Natural killer cell treated with Interleukin-12 subunit alpha and Interleukin-12 subunit beta and Interleukin-15 and Interleukin-18, amount 100 ng/mL, for 72 hours (primary cell): Measurements from ENCODE around the gene SYNGR2. TPM values are rescaled to one million over a fixed set of nuclear protein-coding genes. Genes with fewer than 3 reads are reported as not detected.

ENCODE experiments used
- ATAC-seq, 2 donors: fragments of 150-1000 bp; cut with Tn5 transposase in 1 of 2; sonication (Bioruptor Pico), chemical (Tn5 transposase) in 1 of 2; 2 replicates each; pipeline ENCODE4 v1.10.0; 2021
- DNase-seq: peaks from one replicate; pipeline ENCODE4 v3.0.0; 2022; ENCODE audit warnings: low spot score
- H3K27ac Mint-ChIP-seq, 2 donors: 1 replicate in 1 of 2; 2 replicates in 1 of 2; pipeline ENCODE4 v1.8.0; 2022; ENCODE audit warnings: mixed read lengths in 2 of 2, mild to moderate bottlenecking in 1 of 2, moderate library complexity in 1 of 2
- H3K27me3 Mint-ChIP-seq, 2 donors: 1 replicate in 1 of 2; 2 replicates in 1 of 2; pipeline ENCODE4 v1.8.0; 2022; ENCODE audit warnings: mixed read lengths in 2 of 2
- H3K36me3 Mint-ChIP-seq: one replicate; pipeline ENCODE4 v1.8.0; 2022; ENCODE audit warnings: mixed read lengths
- H3K4me1 Mint-ChIP-seq, 2 donors: 1 replicate in 1 of 2; 2 replicates in 1 of 2; pipeline ENCODE4 v1.8.0; 2022; ENCODE audit warnings: low read depth in 2 of 2, mixed read lengths in 2 of 2, mild to moderate bottlenecking in 1 of 2
- H3K4me3 Mint-ChIP-seq: one replicate; pipeline ENCODE4 v1.8.0; 2022; ENCODE audit warnings: mixed read lengths
- H3K9me3 Mint-ChIP-seq: 2 replicates; pipeline ENCODE4 v1.8.0; 2022; ENCODE audit warnings: mixed read lengths
- total RNA-seq, 2 donors: library from RNA; stranded (reverse); gene quantifications; one replicate each; pipeline ENCODE4 v1.2.3, GENCODE V29; 2022

SYNGR2 gene
- 100 to 1,000 TPM in 1 of 2 donors, 10 to 100 TPM in 1; 84.9 to 120 TPM for total RNA-seq

DNA sequence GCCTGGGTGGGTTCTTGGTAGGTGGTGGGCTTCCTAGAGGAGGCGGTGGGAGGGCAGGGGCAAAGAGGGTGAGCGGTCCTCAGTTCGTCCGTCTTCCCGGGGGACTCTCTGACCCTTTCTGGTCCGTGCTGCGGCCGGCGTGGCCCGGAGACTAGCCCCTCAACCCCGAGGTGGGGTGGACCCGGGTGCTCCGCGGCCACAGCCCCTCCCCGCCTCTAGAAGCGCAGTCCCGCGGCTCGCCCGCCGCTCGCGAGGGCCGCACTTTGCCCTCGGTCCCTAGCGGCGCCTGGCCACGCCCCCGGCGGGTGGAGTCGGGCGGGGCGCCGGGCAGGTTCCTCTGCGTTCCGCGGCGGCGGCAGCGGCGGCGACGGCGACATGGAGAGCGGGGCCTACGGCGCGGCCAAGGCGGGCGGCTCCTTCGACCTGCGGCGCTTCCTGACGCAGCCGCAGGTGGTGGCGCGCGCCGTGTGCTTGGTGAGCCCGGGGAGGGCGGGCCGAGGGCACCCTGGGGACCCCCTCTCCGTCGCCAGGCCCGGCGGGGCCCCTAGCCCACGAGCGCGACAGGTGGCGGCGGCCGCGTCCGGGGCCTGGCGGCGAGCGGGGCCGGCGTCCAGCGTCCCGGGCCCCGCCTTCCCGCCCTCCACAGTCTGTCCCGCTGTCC lies at the start of gene SYNGR2:
Gene SYNGR2 (plus strand): TSS at position 340 of the 661 bp plus-strand sequence. CDS start 36 bp downstream, at position 376.
- H3K4me1 Mint-ChIP-seq: peaks cover 27 to 28% of the 10 kb centered on the region in 2 donors
- H3K27ac Mint-ChIP-seq: peak within 1 kb of the TSS in 1 of 2 donors; percentile 63
- H3K4me3 Mint-ChIP-seq: peak within 1 kb of the TSS; percentile 53
- no peaks in the 10 kb centered on the region for H3K9me3 Mint-ChIP-seq
- DNase-seq (peak; percentile 91), ATAC-seq (peak; percentile 91 to 94)
- H3K27me3 Mint-ChIP-seq: no peaks in the 10 kb centered on the region
- no peaks in the 10 kb centered on the region for H3K36me3 Mint-ChIP-seq

GRCh38 chr17:78118801-78119241 lies 49.6 kb upstream of the SYNGR2 start:
- H3K27ac Mint-ChIP-seq: no peak overlapping the region

DNA sequence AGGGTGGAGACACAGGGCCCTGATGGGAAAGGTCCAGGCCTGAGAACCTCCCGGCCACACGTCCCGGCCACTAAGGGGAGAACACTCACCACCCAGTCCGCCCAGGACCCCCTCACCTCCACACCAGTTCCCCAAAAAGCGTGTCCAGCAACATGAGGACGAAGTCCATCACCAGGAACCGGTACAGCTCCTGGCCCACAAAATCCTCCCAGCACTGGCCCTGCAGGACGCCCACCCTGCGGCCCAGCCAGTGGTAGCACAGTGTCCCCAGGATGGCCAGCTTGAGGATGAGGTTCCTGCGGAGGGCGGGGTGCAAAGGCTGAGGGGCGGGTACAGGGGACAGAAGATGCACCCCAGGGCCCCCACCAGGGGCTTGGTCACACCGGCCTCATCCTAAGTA lies 47.8 kb upstream of the SYNGR2 start:
- Mint-ChIP-seq H3K27ac (peak overlapping the region; percentile 83 to 89), H3K4me3 (peak overlapping the region; percentile 88), H3K9me3 (no peaks in the 10 kb centered on the region), H3K4me1 (peaks cover 34 to 50% of the 10 kb centered on the region in 2 donors), H3K27me3 (no peaks in the 10 kb centered on the region), H3K36me3 (peaks cover 7% of the 10 kb centered on the region)
- no peak for DNase-seq
- ATAC-seq: no peak

More at GRCh38 chr17:78118801-78119241, 49.6 kb upstream of the SYNGR2 start:
- no peaks in the 10 kb centered on the region for H3K27me3 Mint-ChIP-seq
- peaks cover 43 to 53% of the 10 kb centered on the region in 2 donors for H3K4me1 Mint-ChIP-seq
- H3K4me3 Mint-ChIP-seq: no peak overlapping the region
- DNase-seq (no peak), ATAC-seq (no peak)
- no peaks in the 10 kb centered on the region for H3K9me3 Mint-ChIP-seq
- H3K36me3 Mint-ChIP-seq: peaks cover 5% of the 10 kb centered on the region

DNA sequence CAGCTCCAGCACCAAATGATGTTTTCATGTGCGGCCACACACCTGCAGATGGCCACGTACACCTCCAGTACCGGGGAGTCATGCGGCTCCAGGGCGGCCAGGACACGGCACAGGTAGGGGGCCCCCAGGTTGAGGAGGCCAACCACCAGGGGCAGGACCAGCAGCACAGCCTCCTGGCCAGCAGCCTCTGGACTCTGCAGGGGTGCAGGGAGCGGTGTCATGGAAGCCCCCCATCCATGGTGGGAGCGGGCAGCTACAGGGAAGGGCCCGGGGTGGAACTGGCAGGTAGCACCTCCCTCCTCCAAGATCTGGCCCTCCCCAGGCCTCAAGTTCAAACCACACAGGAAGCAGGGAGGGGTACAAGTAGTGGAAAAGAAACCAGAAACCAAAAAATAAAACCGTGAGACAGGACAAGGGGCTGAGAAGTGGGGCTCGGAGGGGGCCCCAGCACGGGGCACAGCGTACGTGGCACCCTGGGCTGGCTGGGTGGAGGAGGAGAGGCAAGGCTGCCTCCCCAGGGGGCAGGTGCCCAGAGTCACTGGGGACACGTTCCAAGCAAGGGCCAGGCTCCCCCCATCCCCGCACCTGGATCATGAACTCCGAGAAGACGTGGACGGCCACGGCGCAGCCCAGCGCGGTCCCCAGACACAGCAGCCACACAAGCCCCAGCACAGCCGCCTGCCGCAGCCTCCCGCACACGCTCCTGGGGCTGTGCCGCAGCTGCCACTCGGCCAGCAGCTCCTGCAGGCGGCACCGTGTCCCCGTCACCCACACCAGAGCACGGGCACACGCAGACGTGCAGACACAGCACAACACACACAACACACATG lies 47.2 kb upstream of the SYNGR2 start:
- Mint-ChIP-seq H3K36me3 (peaks cover 7% of the 10 kb centered on the region), H3K4me1 (peaks cover 34 to 50% of the 10 kb centered on the region in 2 donors), H3K4me3 (peak overlapping the region; percentile 88), H3K9me3 (no peaks in the 10 kb centered on the region), H3K27ac (peak overlapping the region; percentile 83 to 89), H3K27me3 (no peaks in the 10 kb centered on the region)
- ATAC-seq (peak; percentile 57 to 66), DNase-seq (no peak)

- H3K27ac Mint-ChIP-seq: peak overlapping the region; percentile 83 to 89
- no peaks in the 10 kb centered on the region for H3K27me3 Mint-ChIP-seq
- peaks cover 34 to 50% of the 10 kb centered on the region in 2 donors for H3K4me1 Mint-ChIP-seq
- peak overlapping the region; percentile 88 for H3K4me3 Mint-ChIP-seq
- peaks cover 7% of the 10 kb centered on the region for H3K36me3 Mint-ChIP-seq
- ATAC-seq (peak; percentile 1 to 2), DNase-seq (no peak)
- H3K9me3 Mint-ChIP-seq: no peaks in the 10 kb centered on the region
These were observed 46.6 kb upstream of the SYNGR2 start for GRCh38 chr17:78121801-78122215.

GRCh38 chr17:78122216-78122930 lies 46.0 kb upstream of the SYNGR2 start:
- Mint-ChIP-seq H3K4me1 (peaks cover 39 to 51% of the 10 kb centered on the region in 2 donors), H3K36me3 (peaks cover 7% of the 10 kb centered on the region), H3K27ac (peak overlapping the region; percentile 83 to 89), H3K27me3 (no peaks in the 10 kb centered on the region), H3K9me3 (no peaks in the 10 kb centered on the region), H3K4me3 (peak overlapping the region; percentile 88)
- no peak for DNase-seq
- peak in 1 of 2 donors; percentile 14 for ATAC-seq

DNA sequence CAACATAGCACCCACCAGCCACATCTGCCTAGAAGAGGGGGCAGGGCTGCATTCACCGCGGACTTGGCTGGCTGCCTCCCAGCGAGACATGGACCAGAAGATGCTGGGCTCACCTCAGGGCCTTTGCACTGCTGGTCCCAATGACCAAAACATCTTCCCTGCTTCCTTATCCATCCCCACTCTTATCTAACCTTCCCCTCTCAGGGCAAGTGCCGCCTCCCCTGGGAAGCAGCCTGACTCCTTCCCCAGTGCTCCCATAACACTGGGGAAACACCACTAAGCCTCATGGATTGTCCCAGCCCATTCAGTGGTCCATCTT lies 45.5 kb upstream of the SYNGR2 start:
- Mint-ChIP-seq H3K4me1 (peaks cover 39 to 47% of the 10 kb centered on the region in 2 donors), H3K27ac (peak overlapping the region; percentile 83 to 89), H3K36me3 (peaks cover 7% of the 10 kb centered on the region)

DNA sequence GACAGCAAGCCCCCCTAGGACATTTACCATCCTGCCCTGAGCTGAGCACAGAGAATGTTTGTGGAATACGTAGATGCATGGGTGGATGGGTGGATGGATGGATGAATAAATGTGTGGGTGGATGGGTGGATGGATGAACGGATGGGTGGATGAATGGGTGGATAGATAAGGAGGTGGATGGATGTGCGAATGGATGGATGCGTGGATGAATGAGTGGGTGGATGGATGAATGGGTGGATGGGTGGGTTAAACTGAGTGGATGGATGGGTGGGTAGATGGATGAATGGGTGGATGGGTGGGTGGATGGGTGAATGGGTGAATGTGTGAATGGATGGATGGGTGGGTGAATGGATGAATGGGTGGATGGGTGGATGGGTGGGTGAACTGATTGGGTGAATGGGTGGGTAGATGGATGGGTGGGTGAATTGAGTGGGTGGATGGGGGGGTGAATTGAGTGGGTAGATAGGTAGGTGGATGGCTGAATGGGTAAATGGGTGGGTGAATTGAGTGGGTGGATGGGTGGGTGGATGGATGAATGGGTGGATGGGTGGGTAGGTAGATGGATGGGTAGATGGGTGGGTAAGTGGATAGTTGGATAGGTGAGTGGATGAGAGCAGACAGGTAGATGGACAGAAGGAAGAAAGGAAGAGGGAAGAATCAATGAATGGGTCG lies 45.0 kb upstream of the SYNGR2 start:
- Mint-ChIP-seq H3K4me1 (peaks cover 35 to 45% of the 10 kb centered on the region in 2 donors), H3K27ac (peak overlapping the region; percentile 83 to 89), H3K9me3 (no peaks in the 10 kb centered on the region), H3K27me3 (no peaks in the 10 kb centered on the region), H3K36me3 (peaks cover 7% of the 10 kb centered on the region), H3K4me3 (peak overlapping the region; percentile 88)
- no peak for ATAC-seq
- DNase-seq: no peak

More for the DNA sequence above, 45.5 kb upstream of the SYNGR2 start:
- ATAC-seq (no peak), DNase-seq (no peak)
- Mint-ChIP-seq H3K4me3 (peak overlapping the region; percentile 88), H3K27me3 (no peaks in the 10 kb centered on the region), H3K9me3 (no peaks in the 10 kb centered on the region)

GRCh38 chr17:78124081-78124835 lies 44.1 kb upstream of the SYNGR2 start:
- Mint-ChIP-seq H3K9me3 (no peaks in the 10 kb centered on the region), H3K4me1 (peaks cover 41 to 50% of the 10 kb centered on the region in 2 donors), H3K36me3 (peaks cover 7% of the 10 kb centered on the region), H3K4me3 (peak overlapping the region; percentile 88), H3K27ac (peak overlapping the region; percentile 83 to 89), H3K27me3 (no peaks in the 10 kb centered on the region)
- peak; percentile 73 for DNase-seq
- peak; percentile 15 to 62 for ATAC-seq

GRCh38 chr17:78124836-78125137 lies 43.6 kb upstream of the SYNGR2 start:
- Mint-ChIP-seq H3K9me3 (no peaks in the 10 kb centered on the region), H3K4me1 (peaks cover 46 to 54% of the 10 kb centered on the region in 2 donors)
- ATAC-seq: no peak

GRCh38 chr17:78125138-78125913 lies 43.1 kb upstream of the SYNGR2 start:
- ATAC-seq (no peak), DNase-seq (peak; percentile 61)
- no peaks in the 10 kb centered on the region for H3K27me3 Mint-ChIP-seq
- H3K36me3 Mint-ChIP-seq: peaks cover 7% of the 10 kb centered on the region
- H3K4me1 Mint-ChIP-seq: peaks cover 50 to 56% of the 10 kb centered on the region in 2 donors
- peak overlapping the region in 1 of 2 donors; percentile 81 for H3K27ac Mint-ChIP-seq
- no peaks in the 10 kb centered on the region for H3K9me3 Mint-ChIP-seq
- peak overlapping the region; percentile 50 for H3K4me3 Mint-ChIP-seq

More at GRCh38 chr17:78124836-78125137, 43.6 kb upstream of the SYNGR2 start:
- Mint-ChIP-seq H3K36me3 (peaks cover 7% of the 10 kb centered on the region), H3K27me3 (no peaks in the 10 kb centered on the region), H3K4me3 (peak overlapping the region; percentile 88), H3K27ac (peak overlapping the region in 1 of 2 donors; percentile 33)
- DNase-seq: no peak
